ENCODE data around the gene VWF. TPM values are rescaled to one million over a fixed set of nuclear protein-coding genes. Genes with fewer than 3 reads are reported as not detected.
"Not testable (repeated sequence)": the region's sequence is repeated elsewhere in the genome, so short reads cannot be mapped to it uniquely, and the experiment has no call there.

Gene VWF
- total RNA-seq, 2 experiments from 2014 or later: 0.24 to 0.25 TPM

- DNase-seq: no peak
- H3K4me1 Mint-ChIP-seq: no peaks in the 10 kb centered on the region
- no peak overlapping the region for H3K27ac Mint-ChIP-seq
- no peak overlapping the region for H3K4me3 Mint-ChIP-seq
- no peaks in the 10 kb centered on the region for H3K27me3 Mint-ChIP-seq
- no peaks in the 10 kb centered on the region for H3K36me3 Mint-ChIP-seq
- no peaks in the 10 kb centered on the region for H3K9me3 Mint-ChIP-seq
These were observed 1.2 kb downstream of the VWF start for GRCh38 chr12:6123258-6123657.

GRCh38 chr12:6122201-6122600 is 2.3 kb downstream of the VWF start:
- Mint-ChIP-seq H3K9me3 (no peaks in the 10 kb centered on the region), H3K27ac (no peak overlapping the region), H3K27me3 (no peaks in the 10 kb centered on the region), H3K4me3 (no peak overlapping the region), H3K4me1 (no peaks in the 10 kb centered on the region), H3K36me3 (no peaks in the 10 kb centered on the region)
- no peak for DNase-seq

- Mint-ChIP-seq H3K9me3 (no peaks in the 10 kb centered on the region), H3K36me3 (no peaks in the 10 kb centered on the region), H3K4me1 (peaks cover 5% of the 10 kb centered on the region), H3K27me3 (no peaks in the 10 kb centered on the region), H3K27ac (no peak overlapping the region), H3K4me3 (no peak overlapping the region)
- no peak for DNase-seq
These were observed 3.5 kb downstream of the VWF start for GRCh38 chr12:6120796-6121473.

- peaks cover 5% of the 10 kb centered on the region for H3K4me1 Mint-ChIP-seq
- H3K27me3 Mint-ChIP-seq: no peaks in the 10 kb centered on the region
- no peaks in the 10 kb centered on the region for H3K36me3 Mint-ChIP-seq
These were observed 5.4 kb downstream of the VWF start for GRCh38 chr12:6118891-6119568.

GRCh38 chr12:6116471-6117021 is 7.9 kb downstream of the VWF start:
- Mint-ChIP-seq H3K4me1 (peaks cover 5% of the 10 kb centered on the region), H3K36me3 (no peaks in the 10 kb centered on the region), H3K9me3 (no peaks in the 10 kb centered on the region), H3K4me3 (no peak overlapping the region), H3K27ac (no peak overlapping the region), H3K27me3 (no peaks in the 10 kb centered on the region)
- no peak for DNase-seq

More at GRCh38 chr12:6118891-6119568, 5.4 kb downstream of the VWF start:
- DNase-seq: no peak
- Mint-ChIP-seq H3K9me3 (no peaks in the 10 kb centered on the region), H3K4me3 (no peak overlapping the region), H3K27ac (no peak overlapping the region)

- DNase-seq: no peak
- no peaks in the 10 kb centered on the region for H3K36me3 Mint-ChIP-seq
- H3K27ac Mint-ChIP-seq: no peak overlapping the region
- no peaks in the 10 kb centered on the region for H3K9me3 Mint-ChIP-seq
- no peaks in the 10 kb centered on the region for H3K27me3 Mint-ChIP-seq
- peaks cover 5% of the 10 kb centered on the region for H3K4me1 Mint-ChIP-seq
- H3K4me3 Mint-ChIP-seq: no peak overlapping the region
These were observed 9.1 kb downstream of the VWF start for GRCh38 chr12:6115389-6115788.

GRCh38 chr12:6114476-6114870 is 10.0 kb downstream of the VWF start:
- no peak for DNase-seq
- Mint-ChIP-seq H3K4me3 (no peak overlapping the region), H3K9me3 (no peaks in the 10 kb centered on the region)

GRCh38 chr12:6113691-6114475 is 10.6 kb downstream of the VWF start:
- peaks cover 2% of the 10 kb centered on the region for H3K9me3 Mint-ChIP-seq
- H3K27me3 Mint-ChIP-seq: no peaks in the 10 kb centered on the region
- no peak for DNase-seq
- H3K27ac Mint-ChIP-seq: no peak overlapping the region
- H3K4me1 Mint-ChIP-seq: peaks cover 5% of the 10 kb centered on the region
- H3K36me3 Mint-ChIP-seq: no peaks in the 10 kb centered on the region
- no peak overlapping the region for H3K4me3 Mint-ChIP-seq

More at GRCh38 chr12:6114476-6114870, 10.0 kb downstream of the VWF start:
- Mint-ChIP-seq H3K27ac (no peak overlapping the region), H3K4me1 (peaks cover 5% of the 10 kb centered on the region), H3K27me3 (no peaks in the 10 kb centered on the region), H3K36me3 (no peaks in the 10 kb centered on the region)

- Mint-ChIP-seq H3K27me3 (no peaks in the 10 kb centered on the region), H3K27ac (no peak overlapping the region), H3K4me3 (no peak overlapping the region), H3K4me1 (peaks cover 5% of the 10 kb centered on the region), H3K36me3 (no peaks in the 10 kb centered on the region), H3K9me3 (peaks cover 2% of the 10 kb centered on the region)
- no peak for DNase-seq
These were observed 12.5 kb downstream of the VWF start for GRCh38 chr12:6112004-6112403.

- H3K27ac Mint-ChIP-seq: no peak overlapping the region
- no peak for DNase-seq
- no peaks in the 10 kb centered on the region for H3K27me3 Mint-ChIP-seq
- H3K36me3 Mint-ChIP-seq: no peaks in the 10 kb centered on the region
- no peak overlapping the region for H3K4me3 Mint-ChIP-seq
- H3K4me1 Mint-ChIP-seq: no peaks in the 10 kb centered on the region
- H3K9me3 Mint-ChIP-seq: peaks cover 2% of the 10 kb centered on the region
These were observed 14.5 kb downstream of the VWF start for GRCh38 chr12:6110006-6110405.

GRCh38 chr12:6106218-6106617 is 18.3 kb downstream of the VWF start:
- no peaks in the 10 kb centered on the region for H3K36me3 Mint-ChIP-seq
- peaks cover 1% of the 10 kb centered on the region for H3K4me1 Mint-ChIP-seq
- no peak overlapping the region for H3K27ac Mint-ChIP-seq
- H3K9me3 Mint-ChIP-seq: peaks cover 2% of the 10 kb centered on the region
- no peak for DNase-seq
- no peaks in the 10 kb centered on the region for H3K27me3 Mint-ChIP-seq
- no peak overlapping the region for H3K4me3 Mint-ChIP-seq

- no peaks in the 10 kb centered on the region for H3K27me3 Mint-ChIP-seq
- no peak overlapping the region for H3K27ac Mint-ChIP-seq
- H3K36me3 Mint-ChIP-seq: no peaks in the 10 kb centered on the region
- no peak for DNase-seq
- H3K9me3 Mint-ChIP-seq: peaks cover 2% of the 10 kb centered on the region
- H3K4me1 Mint-ChIP-seq: peaks cover 1% of the 10 kb centered on the region
- H3K4me3 Mint-ChIP-seq: no peak overlapping the region
These were observed 19.6 kb downstream of the VWF start for GRCh38 chr12:6104842-6105241.

- Mint-ChIP-seq H3K27me3 (no peaks in the 10 kb centered on the region), H3K9me3 (no peaks in the 10 kb centered on the region), H3K36me3 (no peaks in the 10 kb centered on the region), H3K27ac (no peak overlapping the region), H3K4me3 (no peak overlapping the region), H3K4me1 (peaks cover 1% of the 10 kb centered on the region)
- DNase-seq: no peak
These were observed 20.4 kb downstream of the VWF start for GRCh38 chr12:6104027-6104426.

- H3K36me3 Mint-ChIP-seq, H3K9me3 Mint-ChIP-seq, H3K4me3 Mint-ChIP-seq, H3K4me1 Mint-ChIP-seq, H3K27me3 Mint-ChIP-seq, DNase-seq, H3K27ac Mint-ChIP-seq: not testable (repeated sequence)
These were observed 22.4 kb downstream of the VWF start for GRCh38 chr12:6102021-6102420.

- no peaks in the 10 kb centered on the region for H3K9me3 Mint-ChIP-seq
- H3K36me3 Mint-ChIP-seq: no peaks in the 10 kb centered on the region
- no peak overlapping the region for H3K27ac Mint-ChIP-seq
- H3K4me1 Mint-ChIP-seq: peaks cover 1% of the 10 kb centered on the region
- DNase-seq: no peak
- no peaks in the 10 kb centered on the region for H3K27me3 Mint-ChIP-seq
- no peak overlapping the region for H3K4me3 Mint-ChIP-seq
These were observed 25.2 kb downstream of the VWF start for GRCh38 chr12:6099316-6099715.
